Activated CD4-positive, alpha-beta T cell treated with anti-CD3 and anti-CD28 coated beads, Interleukin-2, Interleukin-6, amounts not matched to agents 100 ng/mL and 50 ng/mL, durations not matched to agents 16 hours and 8 hours (primary cell): ENCODE measurements around the gene AFG1L.
"Not testable (repeated sequence)": the region's sequence is repeated elsewhere in the genome, so short reads cannot be mapped to it uniquely, and the experiment has no call there.

Experiments used
- DNase-seq: peaks from one replicate; pipeline ENCODE4 v3.0.0-alpha.2; 2020

AFG1L gene

DNA sequence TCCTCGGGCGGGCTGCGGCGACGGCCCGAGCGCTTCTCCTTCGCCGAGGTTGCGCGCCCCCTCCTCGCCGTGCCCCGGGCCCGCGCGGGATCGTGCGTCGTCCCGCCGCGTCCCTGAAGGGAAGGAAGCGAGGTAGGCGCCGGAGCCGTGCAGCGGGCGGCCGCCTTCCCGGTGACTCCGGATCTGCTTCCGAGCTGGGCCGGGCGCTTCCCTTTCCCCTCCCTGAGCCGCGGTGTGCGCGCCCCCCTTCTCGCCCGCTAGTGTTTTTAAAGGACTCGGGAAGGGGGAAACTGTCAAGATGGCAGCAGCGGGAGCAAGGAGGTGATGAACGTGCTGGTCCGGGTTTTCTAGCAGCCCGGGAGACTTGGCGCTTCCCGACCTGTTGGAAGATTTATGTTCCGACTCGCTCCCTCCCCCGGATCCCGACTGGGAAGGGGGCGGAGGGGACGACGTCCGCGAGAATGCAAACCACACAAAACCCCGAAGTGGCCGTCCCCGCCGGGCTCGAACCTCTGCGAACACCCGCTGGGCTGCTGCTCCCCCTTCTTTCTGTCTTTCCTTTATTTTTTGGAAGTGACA is 265.1 kb downstream of the AFG1L start:
- DNase-seq = peak; percentile 7

DNA sequence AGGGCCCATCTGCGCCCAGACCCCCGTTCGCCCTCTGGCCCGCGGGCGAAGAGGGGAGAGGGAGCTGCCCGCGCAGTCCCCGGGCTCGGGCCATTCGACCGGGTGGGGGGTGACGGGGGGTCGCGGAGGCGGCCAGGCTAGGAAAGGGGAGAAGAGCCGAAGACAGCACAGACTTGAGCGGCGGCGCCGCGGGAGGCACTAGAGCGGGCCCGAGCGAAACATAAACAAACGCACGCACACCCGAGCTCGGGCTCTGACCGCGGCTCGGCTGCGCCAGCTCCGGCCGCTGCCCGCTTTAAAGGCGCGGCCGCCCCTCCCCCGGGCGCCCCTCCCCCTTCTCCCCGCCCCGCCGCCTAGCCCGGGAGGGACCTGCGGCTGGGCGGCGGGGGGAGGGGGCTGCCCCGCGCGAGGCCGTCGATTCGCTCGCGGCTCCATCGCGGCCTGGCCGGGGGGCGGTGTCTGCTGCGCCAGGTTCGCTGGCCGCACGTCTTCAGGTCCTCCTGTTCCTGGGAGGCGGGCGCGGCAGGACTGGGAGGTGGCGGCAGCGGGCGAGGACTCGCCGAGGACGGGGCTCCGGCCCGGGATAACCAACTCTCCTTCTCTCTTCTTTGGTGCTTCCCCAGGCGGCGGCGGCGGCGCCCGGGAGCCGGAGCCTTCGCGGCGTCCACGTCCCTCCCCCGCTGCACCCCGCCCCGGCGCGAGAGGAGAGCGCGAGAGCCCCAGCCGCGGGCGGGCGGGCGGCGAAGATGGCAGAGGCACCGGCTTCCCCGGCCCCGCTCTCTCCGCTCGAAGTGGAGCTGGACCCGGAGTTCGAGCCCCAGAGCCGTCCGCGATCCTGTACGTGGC is 265.8 kb downstream of the AFG1L start, which contains the start of gene FOXO3:
Gene FOXO3 (plus strand): TSS at position 455 of the 846 bp plus-strand sequence. CDS start 292 bp downstream, at position 747.
- peak; percentile 51 for DNase-seq

DNA sequence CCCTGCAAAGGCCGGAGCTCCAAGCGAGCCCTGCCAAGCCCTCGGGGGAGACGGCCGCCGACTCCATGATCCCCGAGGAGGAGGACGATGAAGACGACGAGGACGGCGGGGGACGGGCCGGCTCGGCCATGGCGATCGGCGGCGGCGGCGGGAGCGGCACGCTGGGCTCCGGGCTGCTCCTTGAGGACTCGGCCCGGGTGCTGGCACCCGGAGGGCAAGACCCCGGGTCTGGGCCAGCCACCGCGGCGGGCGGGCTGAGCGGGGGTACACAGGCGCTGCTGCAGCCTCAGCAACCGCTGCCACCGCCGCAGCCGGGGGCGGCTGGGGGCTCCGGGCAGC is 266.4 kb downstream of the AFG1L start:
- DNase-seq = not testable (repeated sequence)

DNA sequence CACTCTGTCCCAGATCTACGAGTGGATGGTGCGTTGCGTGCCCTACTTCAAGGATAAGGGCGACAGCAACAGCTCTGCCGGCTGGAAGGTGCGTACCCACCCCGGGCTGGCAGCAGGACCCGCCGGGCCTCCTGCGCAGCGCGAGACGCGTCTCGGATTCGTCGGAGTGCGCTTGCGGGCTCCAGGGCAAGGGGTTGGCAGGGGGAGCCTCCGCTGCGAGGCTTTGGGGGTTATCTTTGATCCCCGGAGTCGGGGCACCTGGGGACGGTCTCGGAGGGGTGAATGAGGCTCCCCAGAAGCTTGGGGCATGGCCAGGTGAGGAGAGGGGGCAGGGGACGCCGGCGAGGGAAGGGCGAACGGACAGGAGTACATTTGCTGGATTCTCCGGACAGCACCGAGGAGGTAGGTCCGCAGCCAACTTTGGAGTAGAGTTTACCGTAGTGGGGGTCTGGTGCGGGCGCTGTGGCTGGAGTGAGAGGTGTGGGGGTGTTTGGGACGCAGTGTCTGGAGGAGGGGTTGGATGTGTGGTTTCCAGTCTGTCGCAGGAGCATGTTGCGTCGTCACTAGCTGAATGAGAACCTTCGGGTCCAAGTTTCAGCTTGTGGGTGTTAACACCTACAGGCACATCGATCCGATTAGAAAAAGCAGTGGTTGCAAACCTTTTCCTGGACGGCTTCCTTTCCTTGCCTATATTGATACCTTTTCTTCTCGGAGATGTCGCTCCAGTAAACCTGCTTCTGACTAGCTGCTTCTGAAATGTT is 267.1 kb downstream of the AFG1L start:
- DNase-seq = no peak

DNA sequence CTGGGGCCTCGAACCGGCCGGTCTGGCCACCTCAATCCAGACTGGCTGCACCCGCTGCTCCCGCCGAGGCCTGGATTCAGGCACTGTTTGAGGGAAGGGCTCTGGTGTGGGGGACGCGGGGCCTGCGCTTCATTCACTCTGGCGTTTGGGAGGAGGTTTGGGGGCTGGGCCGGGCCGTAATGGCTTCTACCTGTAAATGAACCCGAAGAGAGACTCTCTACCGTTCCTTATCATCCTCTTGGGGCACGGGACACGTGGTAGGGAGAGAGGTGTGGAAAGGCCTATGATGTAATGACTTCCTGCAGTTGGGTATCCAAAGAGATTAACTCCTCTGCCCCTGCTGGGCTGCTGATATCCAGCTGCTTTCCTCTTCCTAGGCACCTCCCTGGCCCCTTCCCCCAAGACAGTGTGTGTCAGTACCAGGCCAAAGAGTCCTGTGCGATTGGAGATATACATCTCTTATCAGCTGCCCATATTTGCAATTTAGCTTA is 267.7 kb downstream of the AFG1L start:
- no peak for DNase-seq

DNA sequence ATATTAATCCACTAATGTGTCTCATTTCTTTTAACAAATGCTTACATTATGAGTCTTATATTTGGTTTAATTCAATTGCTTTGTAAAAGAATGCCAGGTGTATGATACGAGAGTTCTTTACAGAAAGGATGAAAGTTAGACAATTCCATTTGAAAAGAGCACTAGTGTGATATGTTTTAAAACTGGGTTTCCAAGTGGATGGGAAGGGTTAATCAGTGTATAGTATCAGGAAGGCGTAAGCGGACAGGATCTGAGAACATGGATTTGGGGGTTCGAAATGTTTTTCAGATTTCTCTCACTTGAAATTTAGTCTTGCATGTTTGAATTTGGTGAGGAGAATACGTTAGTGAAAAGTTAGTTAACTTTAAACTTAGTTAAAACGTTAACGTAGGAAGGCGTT is 268.4 kb downstream of the AFG1L start:
- DNase-seq = no peak

DNA sequence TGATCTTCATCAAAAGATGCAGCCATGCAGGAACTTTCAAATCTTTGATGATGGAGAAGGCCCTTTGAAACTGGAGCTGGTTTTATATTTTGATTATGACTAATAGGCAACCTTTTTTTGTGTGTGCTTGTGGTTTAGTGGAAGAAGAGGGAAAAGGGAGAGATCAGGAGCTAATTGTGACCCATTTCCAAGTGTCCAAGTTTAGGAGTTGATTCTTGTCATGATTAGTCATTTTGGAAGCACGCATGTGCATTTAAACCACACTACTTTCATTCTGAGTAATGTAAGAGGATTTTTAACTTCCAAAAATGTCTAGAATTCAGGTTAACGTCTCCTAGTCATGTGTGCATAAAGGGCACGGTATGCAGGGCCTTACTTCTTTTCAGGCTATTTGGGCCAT is 269.3 kb downstream of the AFG1L start:
- DNase-seq = peak; percentile 73

DNA sequence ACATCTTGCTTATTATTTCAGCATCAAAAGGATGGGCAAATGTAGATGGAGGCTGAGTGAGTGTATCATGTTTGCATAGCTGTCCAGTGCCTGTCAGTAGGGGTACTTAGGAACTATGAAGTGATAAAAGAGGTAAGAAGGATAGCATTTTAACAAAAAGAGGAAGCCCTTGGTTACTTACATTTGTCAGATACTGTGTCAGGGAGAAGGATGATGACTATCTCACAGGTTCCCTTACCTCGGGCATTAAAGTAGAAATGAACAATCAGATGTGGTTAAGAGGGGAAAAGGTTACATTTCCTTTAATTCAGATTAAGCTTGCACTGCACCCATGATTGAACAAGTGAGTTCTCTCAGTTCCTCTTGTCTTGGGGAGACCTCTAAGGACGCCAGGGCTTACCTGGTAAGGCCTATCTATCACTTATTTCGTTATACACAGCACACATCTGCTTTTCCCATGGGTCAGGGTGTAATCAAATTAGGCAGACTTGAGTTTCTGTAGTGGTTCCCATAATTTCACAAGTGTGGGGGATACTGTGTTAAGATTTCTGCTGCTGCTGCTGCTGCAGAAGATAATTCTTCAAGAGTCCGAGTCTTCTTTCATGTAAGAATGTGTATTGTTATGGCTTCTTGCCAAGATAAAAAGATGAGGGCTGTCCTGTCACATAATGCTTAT is 270.4 kb downstream of the AFG1L start:
- DNase-seq = peak; percentile 40

DNA sequence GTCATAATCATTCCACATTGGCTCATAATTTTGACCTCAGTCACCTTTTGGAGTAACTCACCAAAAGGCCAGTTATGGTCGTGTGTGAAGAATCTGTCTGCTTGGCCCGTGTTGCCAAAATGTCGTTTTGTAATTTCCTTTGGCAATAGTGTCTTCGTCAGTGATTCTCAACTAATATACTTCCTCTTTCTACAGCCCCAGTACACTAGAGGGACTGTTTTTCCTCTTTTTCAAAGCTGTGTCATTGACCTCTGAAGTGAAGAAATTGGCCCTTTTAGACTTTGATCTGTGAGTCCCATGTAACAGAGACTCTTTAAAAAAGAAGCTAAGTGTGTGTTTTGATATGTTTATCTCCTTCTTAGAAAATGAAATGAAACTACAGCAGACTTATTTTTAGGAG is 271.0 kb downstream of the AFG1L start:
- no peak for DNase-seq

DNA sequence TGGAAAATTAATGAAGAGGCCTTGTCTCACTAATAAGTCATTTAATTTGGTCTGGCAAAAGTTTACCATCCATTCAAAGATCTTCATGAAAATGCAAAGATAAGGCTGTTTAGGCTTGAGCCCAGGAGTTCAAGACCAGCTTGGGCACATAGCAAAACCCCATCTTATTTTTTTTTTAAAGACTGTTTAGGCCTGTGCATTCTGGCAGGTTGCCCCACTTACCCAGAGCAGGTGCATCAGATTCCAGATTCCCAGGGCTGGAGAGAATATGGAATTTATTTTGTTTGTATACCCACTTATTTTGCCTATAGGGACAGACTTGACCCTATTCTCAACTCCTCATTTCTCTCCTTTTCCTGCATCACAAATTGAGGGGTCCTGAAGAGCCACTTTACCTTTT is 271.6 kb downstream of the AFG1L start:
- DNase-seq = no peak

DNA sequence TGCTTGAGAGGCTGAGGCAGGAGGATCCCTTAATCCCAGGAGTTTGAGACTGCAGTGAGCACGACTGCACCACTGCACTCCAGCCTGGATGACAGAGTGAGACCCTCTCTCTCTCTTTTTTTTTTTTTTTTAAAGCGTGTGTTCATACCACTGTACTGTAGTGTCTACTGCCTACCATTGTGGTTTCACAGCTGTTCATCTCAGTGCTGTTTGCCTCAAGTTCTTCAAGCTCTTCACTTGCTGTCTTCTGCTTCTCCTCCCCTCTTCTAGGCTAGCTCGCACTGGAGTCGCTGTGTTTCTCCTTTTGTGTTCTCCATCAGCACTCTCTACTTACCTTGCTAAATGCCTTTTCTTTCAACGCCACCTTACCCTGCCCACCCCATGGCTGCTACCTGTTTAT is 273.2 kb downstream of the AFG1L start:
- DNase-seq = no peak

DNA sequence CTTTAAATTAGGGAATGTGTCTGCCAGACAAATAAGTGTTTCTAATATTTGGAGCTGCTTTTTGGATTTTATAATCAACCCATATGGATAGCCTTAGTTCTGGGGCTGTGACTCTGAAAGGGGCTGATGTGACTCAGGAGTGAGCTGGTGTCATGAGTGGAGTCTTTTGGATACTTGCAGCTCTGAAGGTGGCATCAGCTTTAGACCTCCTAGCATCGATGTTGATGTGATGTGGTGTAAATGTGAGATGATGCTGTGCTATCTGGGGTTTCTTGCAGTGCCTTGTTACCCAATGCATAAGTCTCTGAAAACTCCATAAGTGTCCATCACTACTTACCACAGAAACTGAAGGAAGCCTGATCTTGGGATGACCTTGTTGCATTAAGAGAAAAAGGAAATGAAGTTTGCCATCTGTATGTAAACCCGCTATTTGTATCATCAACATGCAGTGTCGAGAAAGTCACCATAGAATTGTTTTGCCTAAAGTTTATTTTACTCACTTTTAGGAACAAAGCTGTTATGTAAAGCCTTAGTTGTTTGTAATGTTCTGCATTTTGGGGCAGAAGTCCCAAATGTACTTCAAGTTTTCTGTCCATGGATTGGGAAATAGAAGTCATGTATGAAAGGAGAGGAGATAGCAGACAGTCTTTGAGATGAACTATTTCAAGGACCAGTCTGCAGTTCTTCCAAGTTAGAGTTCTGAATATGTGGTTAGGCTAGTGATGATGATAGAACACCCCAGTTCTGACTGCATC is 273.9 kb downstream of the AFG1L start:
- DNase-seq = no peak

DNA sequence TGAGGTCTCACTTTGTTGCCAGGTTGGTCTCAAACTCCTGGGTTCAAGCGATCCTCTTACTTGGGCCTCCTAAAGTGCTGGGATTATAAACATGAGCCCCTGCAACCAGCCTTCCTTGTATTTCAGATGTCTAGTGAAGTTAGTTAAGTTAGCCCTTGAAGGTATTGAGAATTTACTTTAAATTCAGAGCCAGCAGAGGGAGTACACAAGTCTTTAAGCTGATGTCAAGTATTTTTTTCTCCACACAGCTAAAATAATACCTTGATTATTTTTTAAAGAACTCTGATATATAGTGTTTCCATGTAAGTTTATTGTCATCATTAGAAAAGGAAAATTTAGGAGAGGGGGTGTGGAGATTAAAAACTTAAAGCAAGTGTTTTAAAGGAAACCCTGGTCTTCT is 275.7 kb downstream of the AFG1L start:
- DNase-seq = no peak

DNA sequence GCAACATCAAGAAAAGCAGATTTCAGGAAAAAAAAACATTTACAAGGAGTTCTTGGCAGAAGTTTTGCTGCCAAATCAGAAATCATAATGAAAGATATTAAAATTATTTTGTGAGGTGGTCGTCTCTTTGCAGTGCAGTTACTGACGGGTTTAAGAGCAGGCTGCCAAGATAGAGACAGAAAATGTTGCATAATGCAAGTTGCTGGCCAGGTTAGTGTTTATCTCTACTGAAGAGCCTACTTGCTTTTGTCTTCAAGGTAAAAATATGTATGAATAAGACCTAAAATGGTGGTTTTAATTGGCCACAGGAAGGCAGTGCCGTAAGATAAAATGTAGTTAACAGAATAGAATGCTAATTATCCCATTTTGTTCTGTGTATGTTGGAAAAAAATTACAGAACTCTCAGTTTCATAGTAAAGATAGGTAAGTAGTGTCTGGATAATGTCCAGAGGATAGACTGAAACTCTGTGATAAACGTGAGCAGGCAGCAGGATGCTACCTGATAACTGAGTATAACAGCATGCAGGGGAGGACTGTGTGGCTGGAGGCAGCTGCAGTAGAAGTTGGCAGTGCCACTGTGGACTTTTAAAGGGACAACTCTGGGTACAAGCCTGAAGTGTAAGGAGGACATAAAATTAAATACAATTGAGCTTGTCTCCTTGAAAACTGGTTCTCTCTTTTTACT is 279.7 kb downstream of the AFG1L start:
- no peak for DNase-seq
